CD4-positive, alpha-beta T cell treated with Interleukin-1 beta for 1 hour (primary cell): ENCODE results near the gene ATP6AP1.

Experiments used
- DNase-seq, 2 donors: peaks; one replicate each; pipeline ENCODE4 v3.0.0-alpha.2; 2020 to 2022

Gene ATP6AP1

DNA sequence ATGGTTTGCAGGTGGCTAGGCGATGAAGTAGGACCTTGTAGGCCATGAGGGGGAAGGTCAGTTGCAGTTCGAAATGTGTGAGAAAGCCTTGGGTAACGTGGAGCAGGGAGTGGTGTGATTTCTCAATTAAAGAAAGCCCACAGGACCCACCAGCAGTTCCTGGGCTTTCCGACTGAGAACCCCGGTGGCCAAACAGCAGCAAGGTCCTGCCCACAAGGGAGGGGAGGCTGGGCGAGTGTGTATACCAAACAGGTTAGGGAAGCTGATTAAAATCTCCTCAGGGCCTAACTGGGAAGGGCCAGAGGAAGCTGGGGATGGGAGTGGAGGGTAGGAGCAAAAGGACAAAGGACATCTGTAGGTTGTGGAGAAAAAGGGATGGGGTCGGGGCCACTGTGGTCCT lies 2.4 kb downstream of the ATP6AP1 start:
- DNase-seq: peak in 1 of 2 donors; percentile 51

- DNase-seq: peak in 1 of 2 donors; percentile 37
Measured at GRCh38 chrX:154431341-154431740, 2.9 kb downstream of the ATP6AP1 start.

GRCh38 chrX:154432210-154432609 lies 3.7 kb downstream of the ATP6AP1 start:
- DNase-seq: no peak

DNA sequence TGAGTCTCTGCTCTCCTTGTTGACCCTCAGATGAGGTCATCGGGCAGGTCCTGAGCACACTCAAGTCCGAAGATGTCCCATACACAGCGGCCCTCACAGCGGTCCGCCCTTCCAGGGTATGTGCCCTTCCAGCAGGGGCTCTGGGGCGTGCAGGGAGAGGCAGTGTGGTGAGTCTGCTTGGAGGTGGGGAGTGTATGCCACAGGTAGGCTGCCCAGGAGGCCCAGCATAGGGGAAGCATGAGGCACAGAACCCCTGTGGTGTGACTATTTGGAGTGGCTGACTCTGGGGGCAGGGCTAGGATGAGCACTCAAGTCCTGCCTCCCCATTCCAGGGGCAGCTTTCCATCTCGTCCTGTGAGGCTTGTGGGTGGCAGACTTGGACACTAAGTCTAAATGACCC lies 5.1 kb downstream of the ATP6AP1 start:
- no peak for DNase-seq

DNA sequence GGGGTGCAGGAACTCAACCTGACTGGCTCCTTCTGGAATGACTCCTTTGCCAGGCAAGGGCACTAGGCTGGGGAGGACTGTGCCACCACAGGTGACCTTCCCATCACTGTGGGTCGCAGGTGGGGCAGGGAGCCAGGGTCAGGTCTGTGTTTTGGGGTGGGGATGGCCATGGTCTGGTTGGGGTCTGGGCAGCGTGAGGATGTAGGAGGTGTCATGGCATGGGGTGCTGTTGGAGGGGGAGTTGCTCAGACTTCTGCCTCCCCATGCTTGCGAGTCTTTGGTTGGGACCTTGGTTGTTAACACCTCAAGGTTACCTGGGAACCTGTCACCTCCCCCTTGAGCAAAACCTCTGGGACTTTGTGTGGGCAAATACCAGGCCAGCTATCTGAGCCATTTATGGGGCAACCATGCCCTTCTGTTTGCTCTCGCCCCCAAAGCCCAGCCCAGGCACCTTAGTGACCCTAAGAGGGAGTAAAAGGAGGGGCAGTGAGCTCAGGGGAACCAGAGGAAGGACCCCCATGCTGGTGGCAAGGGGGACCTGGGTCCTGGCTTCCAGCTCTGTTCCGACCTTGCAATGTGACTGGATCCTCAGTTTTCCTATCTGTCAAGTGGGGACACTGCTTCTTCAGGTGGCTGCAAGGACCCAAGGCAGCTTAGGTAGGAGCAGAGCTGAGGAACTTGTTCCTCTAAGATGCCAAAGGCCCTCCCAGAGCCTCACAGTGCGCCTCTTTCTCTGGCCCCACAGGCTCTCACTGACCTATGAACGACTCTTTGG lies 6.1 kb downstream of the ATP6AP1 start:
- no peak for DNase-seq

GRCh38 chrX:154435171-154435733 lies 6.8 kb downstream of the ATP6AP1 start:
- DNase-seq: no peak

- peak; percentile 61 to 73 for DNase-seq
Measured at GRCh38 chrX:154436374-154436982, 8.0 kb downstream of the ATP6AP1 start.

- DNase-seq: peak; percentile 61 to 71
Measured at GRCh38 chrX:154436983-154437752, 8.7 kb downstream of the ATP6AP1 start, which contains the start of gene GDI1. Gene GDI1 (plus strand): TSS chrX:154437154. CDS start chrX:154437255, 101 bp downstream.

GRCh38 chrX:154437971-154438893 lies 9.8 kb downstream of the ATP6AP1 start:
- DNase-seq: no peak

GRCh38 chrX:154439841-154440240 lies 11.4 kb downstream of the ATP6AP1 start:
- no peak for DNase-seq

DNA sequence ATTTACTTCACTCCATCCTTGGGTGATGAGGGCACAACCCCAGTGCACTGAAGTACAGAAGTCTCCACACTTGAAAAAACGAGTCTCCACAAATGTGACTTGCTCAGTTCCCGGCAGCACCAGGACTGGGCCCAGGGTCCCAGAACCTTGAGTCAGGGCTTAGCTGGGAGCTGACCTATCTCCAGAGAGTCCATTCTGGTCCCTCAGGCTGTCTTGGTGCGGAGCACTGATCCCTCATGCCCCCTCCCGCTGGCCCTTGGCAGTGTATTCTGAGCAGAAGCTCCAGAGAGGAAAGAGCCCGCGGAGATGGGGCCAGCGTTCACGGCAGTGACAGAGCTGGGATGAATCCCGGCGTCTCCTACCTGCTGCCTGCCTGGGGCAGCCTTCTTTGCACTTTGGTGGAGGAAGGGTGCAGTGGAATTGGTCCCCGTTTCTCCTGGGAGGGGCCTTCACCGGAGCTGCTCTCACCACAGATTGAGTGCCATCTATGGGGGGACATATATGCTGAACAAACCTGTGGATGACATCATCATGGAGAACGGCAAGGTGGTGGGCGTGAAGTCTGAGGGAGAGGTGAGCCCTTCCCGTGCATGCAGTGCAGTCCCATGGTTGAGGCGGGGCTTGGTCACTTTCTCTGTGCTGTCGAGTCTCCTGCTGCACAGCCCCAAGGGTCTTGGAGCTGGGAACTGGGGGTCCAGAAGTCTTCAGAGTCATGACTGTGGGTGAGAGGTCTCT lies 12.3 kb downstream of the ATP6AP1 start:
- no peak for DNase-seq

- DNase-seq: no peak
Measured at GRCh38 chrX:154441564-154441963, 13.1 kb downstream of the ATP6AP1 start.

DNA sequence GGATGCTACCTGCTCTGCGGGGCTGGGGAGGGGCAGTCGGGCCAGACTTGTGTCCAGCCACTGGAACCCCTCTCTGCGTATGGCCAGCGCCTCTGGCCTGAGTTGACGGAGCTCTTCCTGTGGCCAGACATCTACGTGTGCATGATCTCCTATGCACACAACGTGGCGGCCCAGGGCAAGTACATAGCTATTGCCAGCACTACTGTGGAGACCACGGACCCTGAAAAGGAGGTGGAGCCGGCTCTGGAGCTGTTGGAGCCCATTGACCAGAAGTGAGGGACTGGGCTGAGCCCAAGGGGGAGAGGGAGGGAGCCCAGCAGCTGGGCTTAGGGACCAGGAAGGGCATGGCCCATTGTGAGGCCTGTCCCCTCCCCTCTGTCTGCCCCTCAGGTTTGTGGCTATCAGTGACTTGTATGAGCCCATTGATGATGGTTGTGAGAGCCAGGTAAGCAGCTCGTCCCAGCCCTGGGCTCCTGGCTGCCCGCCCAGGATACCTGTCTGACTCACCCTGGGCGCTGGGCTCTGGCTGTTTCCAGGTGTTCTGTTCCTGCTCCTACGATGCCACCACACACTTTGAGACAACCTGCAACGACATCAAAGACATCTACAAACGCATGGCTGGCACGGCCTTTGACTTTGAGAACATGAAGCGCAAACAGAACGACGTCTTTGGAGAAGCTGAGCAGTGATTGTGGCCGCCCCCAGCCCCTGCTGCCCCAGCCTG lies 13.7 kb downstream of the ATP6AP1 start:
- no peak for DNase-seq

DNA sequence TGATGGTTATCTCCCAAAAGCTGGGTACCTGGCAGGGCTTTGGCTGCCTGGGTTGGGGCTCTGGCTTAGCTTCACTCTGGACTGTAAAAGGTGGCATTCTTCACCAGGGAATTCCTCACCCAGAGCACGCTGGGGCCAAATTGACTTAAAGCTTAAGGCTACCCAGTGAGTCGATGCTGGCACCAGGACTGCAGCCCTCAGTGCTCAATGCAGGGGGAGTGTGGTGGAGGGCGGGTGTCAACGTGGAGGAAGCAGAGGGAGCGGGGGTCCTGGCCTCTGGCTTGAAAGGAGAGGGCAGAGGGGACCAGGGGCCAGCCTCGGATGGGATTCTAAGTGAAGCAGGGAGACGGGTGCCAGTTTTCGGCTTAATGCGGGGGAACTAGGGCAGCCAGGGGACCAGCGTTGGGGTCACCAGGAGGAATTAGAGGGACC lies 15.0 kb downstream of the ATP6AP1 start:
- no peak for DNase-seq

DNA sequence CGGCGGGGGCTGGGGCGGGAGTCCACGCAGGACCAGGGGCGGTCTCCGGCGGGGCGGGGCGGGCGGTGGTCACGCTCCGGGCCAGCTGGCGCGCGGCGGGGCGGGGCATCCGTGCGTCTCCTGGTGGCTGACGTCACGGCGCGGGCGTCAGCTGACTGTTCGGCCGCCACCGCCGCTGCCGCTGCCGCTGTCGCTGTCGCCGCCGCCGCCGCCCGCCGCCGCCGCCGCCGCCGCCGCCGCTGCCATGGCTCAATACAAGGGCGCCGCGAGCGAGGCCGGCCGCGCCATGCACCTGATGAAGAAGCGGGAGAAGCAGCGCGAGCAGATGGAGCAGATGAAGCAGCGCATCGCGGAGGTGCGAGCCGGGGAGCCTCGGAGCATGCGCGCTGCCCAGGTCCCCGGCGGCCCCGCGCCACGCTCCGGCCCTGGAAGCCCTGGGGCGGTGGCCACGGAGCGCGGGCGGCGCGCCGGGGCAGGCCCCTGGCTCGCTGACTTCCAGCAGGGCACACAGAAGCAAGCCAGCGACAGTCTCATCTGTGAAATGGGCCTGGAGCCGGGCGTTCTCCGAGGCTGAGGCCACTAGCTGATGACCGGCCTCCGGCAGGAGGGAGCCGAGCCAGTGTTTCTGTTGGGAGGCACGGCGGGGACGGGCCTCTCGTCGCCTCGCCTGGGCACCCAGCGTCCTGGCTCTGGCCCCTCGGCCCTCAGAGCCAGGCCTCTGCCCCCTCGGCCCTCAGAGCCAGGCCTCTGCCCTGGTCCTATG lies 15.7 kb downstream of the ATP6AP1 start, which contains the start of gene FAM50A:
Gene FAM50A, plus strand, starts transcription at position 150 of the 763 bp plus-strand sequence. Its CDS starts 95 bp downstream, at position 245.
- peak; percentile 74 to 79 for DNase-seq

GRCh38 chrX:154444755-154445246 lies 16.3 kb downstream of the ATP6AP1 start:
- DNase-seq: no peak

GRCh38 chrX:154445776-154446175 lies 17.3 kb downstream of the ATP6AP1 start:
- no peak for DNase-seq

GRCh38 chrX:154446430-154446829 lies 18.0 kb downstream of the ATP6AP1 start:
- no peak for DNase-seq

DNA sequence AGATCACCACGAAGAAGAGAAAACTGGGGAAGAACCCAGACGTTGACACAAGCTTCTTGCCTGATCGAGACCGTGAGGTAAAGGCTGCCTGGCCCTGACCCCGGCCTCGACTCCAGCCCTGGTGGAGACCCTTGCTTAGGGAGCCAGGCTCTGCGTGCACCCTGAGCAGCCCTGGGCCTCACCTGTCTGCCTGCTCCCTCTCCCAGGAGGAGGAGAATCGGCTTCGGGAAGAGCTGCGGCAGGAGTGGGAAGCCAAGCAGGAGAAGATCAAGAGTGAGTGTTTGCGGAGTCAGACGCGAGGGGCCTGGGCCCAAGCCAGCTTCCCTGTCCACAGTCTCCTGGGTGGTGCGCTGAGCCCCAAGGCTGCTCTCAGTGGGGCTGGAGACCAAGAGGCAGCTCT lies 20.0 kb downstream of the ATP6AP1 start:
- no peak for DNase-seq

DNA sequence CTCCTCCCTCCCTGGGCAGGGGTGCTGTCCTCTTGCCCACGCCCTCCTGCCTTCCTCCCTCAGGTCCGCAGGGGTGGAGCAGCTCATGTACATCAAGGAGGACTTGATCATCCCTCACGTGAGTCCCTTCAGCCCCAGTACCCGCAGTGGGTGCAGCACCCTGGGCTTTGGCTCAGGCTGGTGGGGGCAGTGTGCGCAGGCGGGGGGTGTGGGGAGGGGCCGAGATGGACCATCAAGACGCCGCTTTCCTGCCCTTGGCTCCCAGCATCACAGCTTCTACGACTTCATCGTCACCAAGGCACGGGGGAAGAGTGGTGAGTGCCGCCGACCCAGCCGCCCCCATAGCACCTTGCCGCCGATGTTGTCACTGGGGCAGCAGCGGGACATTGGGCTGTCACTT lies 21.1 kb downstream of the ATP6AP1 start:
- no peak for DNase-seq
